AG09309 (cell line): ENCODE results near the gene OR4D6.

Experiments used
- DNase-seq: peaks from one replicate; pipeline ENCODE4 v3.0.0-alpha.2; 2010; ENCODE audit warnings: low read depth
- H3K4me3 ChIP-seq: 2 replicates; pipeline ENCODE4 v1.5.1; 2011; ENCODE audit warnings: mild to moderate bottlenecking, low read depth, low read length, moderate library complexity; ENCODE audit not compliant: control insufficient read depth
- TF ChIP-seq, protein P1 (sequence below): IDR thresholded peaks from 2 replicates; pipeline ENCODE4 v1.5.1; 2011; ENCODE audit warnings: mild to moderate bottlenecking, low read depth, low read length, inconsistent platforms; ENCODE audit not compliant: insufficient read depth, control insufficient read depth; ENCODE audit errors: missing control alignments

The OR4D6 gene

DNA sequence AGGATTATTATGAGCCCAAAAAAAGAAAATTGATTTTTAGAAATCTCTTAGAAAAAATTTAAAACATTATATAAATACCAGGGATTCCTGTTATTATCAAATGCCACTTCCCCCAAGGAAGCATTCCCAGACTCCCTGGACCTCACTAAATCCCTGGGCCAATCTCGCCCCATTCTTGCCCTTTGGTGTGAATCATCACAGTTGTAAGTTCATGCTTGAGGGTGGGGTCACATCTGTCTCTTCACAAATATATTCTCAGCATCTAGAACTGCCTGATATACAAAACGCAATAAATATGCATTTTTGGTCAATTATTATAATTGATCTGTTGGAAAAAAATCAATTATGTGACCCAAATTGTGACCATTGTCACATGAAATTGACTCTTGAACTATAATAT, 8.3 kb upstream of the OR4D6 start:
- TF ChIP-seq, protein P1, sequence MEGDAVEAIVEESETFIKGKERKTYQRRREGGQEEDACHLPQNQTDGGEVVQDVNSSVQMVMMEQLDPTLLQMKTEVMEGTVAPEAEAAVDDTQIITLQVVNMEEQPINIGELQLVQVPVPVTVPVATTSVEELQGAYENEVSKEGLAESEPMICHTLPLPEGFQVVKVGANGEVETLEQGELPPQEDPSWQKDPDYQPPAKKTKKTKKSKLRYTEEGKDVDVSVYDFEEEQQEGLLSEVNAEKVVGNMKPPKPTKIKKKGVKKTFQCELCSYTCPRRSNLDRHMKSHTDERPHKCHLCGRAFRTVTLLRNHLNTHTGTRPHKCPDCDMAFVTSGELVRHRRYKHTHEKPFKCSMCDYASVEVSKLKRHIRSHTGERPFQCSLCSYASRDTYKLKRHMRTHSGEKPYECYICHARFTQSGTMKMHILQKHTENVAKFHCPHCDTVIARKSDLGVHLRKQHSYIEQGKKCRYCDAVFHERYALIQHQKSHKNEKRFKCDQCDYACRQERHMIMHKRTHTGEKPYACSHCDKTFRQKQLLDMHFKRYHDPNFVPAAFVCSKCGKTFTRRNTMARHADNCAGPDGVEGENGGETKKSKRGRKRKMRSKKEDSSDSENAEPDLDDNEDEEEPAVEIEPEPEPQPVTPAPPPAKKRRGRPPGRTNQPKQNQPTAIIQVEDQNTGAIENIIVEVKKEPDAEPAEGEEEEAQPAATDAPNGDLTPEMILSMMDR, result no peak
- H3K4me3 ChIP-seq, result no peak overlapping the region
- no peak for DNase-seq

DNA sequence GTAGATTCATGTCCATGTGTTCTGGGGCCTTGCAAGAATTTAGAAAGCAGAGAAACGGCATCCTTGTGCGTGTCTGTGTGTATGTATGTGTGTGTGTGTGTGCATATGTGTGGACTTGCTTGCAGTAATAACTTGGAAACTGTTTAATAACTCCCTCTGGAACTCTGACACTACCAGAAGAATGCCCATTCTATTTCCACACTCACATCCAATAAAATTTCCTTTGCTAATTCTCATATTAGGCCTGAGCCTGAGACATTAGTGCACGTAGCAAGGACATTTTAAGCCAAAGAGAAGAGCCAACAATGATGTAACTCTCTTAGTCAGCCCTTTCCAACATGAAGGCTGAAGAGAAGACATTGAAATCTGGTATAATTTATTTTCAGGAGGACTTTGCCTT, 3.2 kb downstream of the OR4D6 start:
- no peak for DNase-seq
- no peak overlapping the region for H3K4me3 ChIP-seq
- TF ChIP-seq, protein P1, result no peak

DNA sequence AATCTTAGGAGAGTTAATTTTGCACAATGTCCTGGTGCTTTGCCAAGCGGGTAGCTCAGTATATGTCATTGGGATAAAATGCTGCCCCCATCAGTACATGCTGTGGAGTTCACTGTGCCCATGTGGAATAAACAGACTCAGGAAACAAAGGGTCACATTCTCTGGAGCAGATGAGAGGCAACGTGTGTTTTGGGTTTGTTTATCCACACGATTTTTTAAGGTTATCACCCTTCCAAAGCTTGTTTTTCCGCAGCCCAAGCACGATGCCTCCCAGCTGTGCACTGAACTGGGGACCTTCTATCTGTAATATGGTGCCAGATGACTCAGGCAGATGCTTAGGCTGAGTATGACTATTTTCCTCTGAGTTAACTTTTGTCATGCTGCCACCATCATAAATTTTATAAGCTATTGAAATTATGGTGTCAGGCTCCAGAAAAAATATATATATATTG, 6.5 kb downstream of the OR4D6 start:
- H3K4me3 ChIP-seq, result no peak overlapping the region
- TF ChIP-seq, protein P1, result no peak
- no peak for DNase-seq

DNA sequence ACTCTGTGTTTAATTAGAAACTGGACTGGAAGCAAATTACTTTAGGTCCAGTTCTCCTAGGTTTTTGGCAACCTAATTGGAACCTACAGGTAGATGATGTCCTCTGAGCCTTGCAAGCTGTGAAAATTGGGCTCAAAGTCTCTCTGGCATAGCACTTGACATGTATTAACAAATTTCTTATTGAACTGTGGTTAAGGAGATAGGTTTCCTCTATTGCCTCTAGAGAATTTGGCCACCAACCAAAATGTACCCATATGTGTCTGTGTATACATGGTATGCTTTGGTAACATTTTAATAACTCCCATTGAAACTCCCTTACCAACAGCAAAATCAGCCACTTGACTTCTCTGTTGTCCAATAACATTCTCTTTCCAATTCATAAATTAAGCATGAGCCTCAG, 16.3 kb downstream of the OR4D6 start, which contains the start of gene OR4D10:
TSS of gene OR4D10 (plus strand) at position 301 of the 400 bp plus-strand sequence. CDS start 4,115 bp downstream, outside the sequence.
- H3K4me3 ChIP-seq, result no peak within 1 kb of the TSS
- TF ChIP-seq, protein P1, result no peak
- no peak for DNase-seq

DNA sequence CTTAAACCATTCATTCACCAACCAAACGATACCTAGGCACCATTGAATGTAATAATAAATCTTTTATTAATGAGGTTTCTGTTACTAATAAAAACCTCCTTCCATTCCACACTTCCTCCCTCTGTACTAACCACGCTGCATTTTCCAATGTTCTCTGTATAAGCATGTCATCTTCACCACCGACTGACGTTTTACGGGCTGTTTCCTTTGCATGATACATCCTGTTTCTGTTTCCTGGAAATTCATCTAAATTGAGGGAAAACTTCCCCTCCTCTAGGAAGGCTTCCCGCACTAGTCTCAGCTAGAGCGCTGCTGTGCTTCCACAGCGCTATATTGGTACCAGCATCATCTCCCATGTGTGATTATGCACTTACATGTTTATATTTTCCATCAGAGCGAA, 18.4 kb downstream of the OR4D6 start:
- TF ChIP-seq, protein P1, result no peak
- H3K4me3 ChIP-seq, result no peak overlapping the region
- DNase-seq, result no peak

DNA sequence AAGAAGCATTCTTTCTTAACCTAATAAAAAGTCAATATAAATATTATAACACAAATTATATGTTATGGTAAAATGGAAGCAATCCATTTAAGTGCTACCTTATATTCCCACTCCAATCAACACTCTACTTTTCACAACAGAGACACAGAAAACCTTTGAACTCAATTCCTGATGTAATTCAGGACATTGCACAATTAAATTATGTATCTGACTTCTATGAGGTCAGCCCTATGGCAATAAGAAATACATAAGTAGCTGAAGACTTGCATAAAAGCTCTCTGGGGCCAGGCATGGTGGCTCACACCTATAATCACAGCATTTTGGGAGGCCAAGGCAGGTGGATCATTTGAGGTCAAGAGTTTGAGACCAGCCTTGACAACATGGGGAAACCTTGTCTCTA, 23.1 kb downstream of the OR4D6 start:
- TF ChIP-seq, protein P1, result no peak
- H3K4me3 ChIP-seq, result no peak overlapping the region
- DNase-seq, result no peak

DNA sequence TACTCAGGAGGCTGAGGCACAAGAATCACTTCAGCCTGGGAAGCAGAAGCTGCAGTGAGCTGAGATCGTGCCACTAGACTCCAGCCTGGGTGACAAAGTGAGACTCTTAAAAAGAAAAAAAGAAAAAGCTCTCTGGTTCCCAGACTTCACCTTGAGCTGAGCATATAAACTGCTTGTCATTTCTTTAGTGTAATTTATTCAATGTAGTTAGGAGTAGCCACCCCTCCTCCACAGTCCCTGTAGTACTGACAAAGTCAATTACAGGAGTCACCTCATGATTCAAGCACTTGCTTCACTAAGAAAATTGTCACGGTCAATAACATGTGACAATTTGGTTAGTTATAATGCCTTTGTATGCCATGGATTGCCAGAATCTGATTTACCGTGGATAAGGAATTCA, 23.6 kb downstream of the OR4D6 start:
- TF ChIP-seq, protein P1, result no peak

More for the DNA sequence above, 23.6 kb downstream of the OR4D6 start:
- DNase-seq, result no peak
- no peak overlapping the region for H3K4me3 ChIP-seq
